ENCODE results near the gene GINS2. TPM values are rescaled to one million over a fixed set of nuclear protein-coding genes. Genes with fewer than 3 reads are reported as not detected.

The GINS2 gene
- total RNA-seq, 1 experiment from 2014 or later, result 53.3 TPM

DNA sequence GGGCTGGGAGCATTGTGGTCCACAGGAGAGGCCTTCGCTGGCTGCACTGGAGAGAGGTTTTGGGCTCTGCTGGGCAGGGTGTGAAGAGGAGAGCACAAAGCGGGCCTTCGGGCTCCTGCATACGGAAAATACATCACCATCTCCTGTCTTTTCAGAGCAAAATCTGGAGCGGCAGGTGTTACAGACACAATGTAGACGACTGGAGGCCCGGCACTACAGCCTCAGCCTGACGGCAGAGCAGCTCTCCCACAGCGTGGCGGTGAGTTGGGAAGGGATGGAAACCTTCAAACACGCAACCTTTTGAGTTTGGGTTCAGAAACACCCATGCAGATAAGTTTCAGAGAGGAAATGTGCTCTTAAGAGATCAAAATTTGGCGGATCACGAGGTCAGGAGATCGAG, 17.9 kb downstream of the GINS2 start:
- Histone ChIP-seq H2AFZ (ENCODE audit: low read depth, low read length, poor library complexity, severe bottlenecking) (no peak overlapping the region), H3K9me2 (ENCODE audit: insufficient read depth) (no peaks in the 10 kb centered on the region), H3K4me3 (replicated peaks in 1 of 2; ENCODE audit: low read depth in 1 of 2, low read length in 2 of 2) (no peak overlapping the region), H3K4me2 (ENCODE audit: low read length) (no peak overlapping the region), H4K20me1 (ENCODE audit: insufficient read depth) (peaks cover 4% of the 10 kb centered on the region; the same call in 1 of the 2 replicates), H3K27me3 (ENCODE audit: insufficient read depth, low read length) (no peaks in the 10 kb centered on the region), H3K79me2 (ENCODE audit: insufficient read depth, low read length) (no peaks in the 10 kb centered on the region), H3K9me3 (ENCODE audit: control insufficient read depth in 1 of 2, insufficient read depth in 1 of 2, low read depth in 1 of 2, low read length in 2 of 2) (no peaks in the 10 kb centered on the region), H3K4me1 (ENCODE audit: control insufficient read depth in 1 of 2, insufficient read depth in 2 of 2, low read length in 2 of 2) (no peaks in the 10 kb centered on the region), H3K9ac (ENCODE audit: low read length) (no peak overlapping the region), H3K36me3 (ENCODE audit: control insufficient read depth in 1 of 2, insufficient read depth in 2 of 2, low read length in 2 of 2) (peaks cover 74 to 79% of the 10 kb centered on the region in 2 experiments; a peak in 3 of 4 replicates), H3K27ac (ENCODE audit: low read depth, low read length) (no peak overlapping the region)
- BruUV-seq (replicated peaks), result no TSS peak
- CTCF ChIA-PET, result interaction anchor here (0.7 kb wide), 1 partner anchor 40 kb away, joined by 3 read pairs; no protein-coding TSS in a partner anchor
- POLR2A ChIA-PET, result no interaction called here
- intact Hi-C loops (cut with micrococcal nuclease), result no loop called here
- no peak for ATAC-seq
- TF ChIP-seq, protein P1, sequence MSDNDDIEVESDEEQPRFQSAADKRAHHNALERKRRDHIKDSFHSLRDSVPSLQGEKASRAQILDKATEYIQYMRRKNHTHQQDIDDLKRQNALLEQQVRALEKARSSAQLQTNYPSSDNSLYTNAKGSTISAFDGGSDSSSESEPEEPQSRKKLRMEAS (IDR thresholded peaks at IDR 0.05), result no peak
- no peak for TF ChIP-seq FOSL1 (IDR thresholded peaks at IDR 0.05; ENCODE audit: low read depth)
- TF ChIP-seq, protein P2, sequence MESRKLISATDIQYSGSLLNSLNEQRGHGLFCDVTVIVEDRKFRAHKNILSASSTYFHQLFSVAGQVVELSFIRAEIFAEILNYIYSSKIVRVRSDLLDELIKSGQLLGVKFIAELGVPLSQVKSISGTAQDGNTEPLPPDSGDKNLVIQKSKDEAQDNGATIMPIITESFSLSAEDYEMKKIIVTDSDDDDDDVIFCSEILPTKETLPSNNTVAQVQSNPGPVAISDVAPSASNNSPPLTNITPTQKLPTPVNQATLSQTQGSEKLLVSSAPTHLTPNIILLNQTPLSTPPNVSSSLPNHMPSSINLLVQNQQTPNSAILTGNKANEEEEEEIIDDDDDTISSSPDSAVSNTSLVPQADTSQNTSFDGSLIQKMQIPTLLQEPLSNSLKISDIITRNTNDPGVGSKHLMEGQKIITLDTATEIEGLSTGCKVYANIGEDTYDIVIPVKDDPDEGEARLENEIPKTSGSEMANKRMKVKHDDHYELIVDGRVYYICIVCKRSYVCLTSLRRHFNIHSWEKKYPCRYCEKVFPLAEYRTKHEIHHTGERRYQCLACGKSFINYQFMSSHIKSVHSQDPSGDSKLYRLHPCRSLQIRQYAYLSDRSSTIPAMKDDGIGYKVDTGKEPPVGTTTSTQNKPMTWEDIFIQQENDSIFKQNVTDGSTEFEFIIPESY (IDR thresholded peaks at IDR 0.05; ENCODE audit: extremely low read depth, insufficient replicate concordance, low read length), result no peak
- TF ChIP-seq EZH2phosphoT487 (IDR thresholded peaks at IDR 0.05; ENCODE audit: borderline replicate concordance), result no peak
- TF ChIP-seq, protein P3, sequence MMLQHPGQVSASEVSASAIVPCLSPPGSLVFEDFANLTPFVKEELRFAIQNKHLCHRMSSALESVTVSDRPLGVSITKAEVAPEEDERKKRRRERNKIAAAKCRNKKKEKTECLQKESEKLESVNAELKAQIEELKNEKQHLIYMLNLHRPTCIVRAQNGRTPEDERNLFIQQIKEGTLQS (IDR thresholded peaks at IDR 0.05), result no peak
- TF ChIP-seq YY1 (IDR thresholded peaks at IDR 0.05; ENCODE audit: extremely low read depth, insufficient replicate concordance, low read depth, low read length), result no peak
- no peak for TF ChIP-seq SRF (IDR thresholded peaks at IDR 0.05; ENCODE audit: low read depth)
- TF ChIP-seq EGR1 (IDR thresholded peaks at IDR 0.05; ENCODE audit: low read depth), result no peak
- TF ChIP-seq ELF1 (IDR thresholded peaks at IDR 0.05; ENCODE audit: borderline replicate concordance, low read depth), result no peak
- RAD21 ChIA-PET (ENCODE audit: low non-redundant PET in 1 of 2, low total read pairs in 2 of 2, uncharacterized antibody in 2 of 2, unreplicated experiment in 2 of 2), result no interaction called here
- no peak for DNase-seq (ENCODE audit: low read depth, low spot score)
